NB4 (cell line): ENCODE measurements around the gene ITGB4.

Experiments
- CTCF ChIP-seq: IDR thresholded peaks from one replicate; pipeline ENCODE4 v1.5.1; 2012; ENCODE audit warnings: low read depth, low read length
- MYC ChIP-seq: IDR thresholded peaks from 2 replicates; pipeline ENCODE4 v1.6.1; 2011; ENCODE audit warnings: low read depth, low read length

- TF ChIP-seq CTCF, result no peak
- TF ChIP-seq MYC, result no peak
Measured at GRCh38 chr17:75701288-75701687, 20.0 kb upstream of the ITGB4 start.
